HL-60 (cell line): Measurements from ENCODE around the gene CLIP4.

Experiments
- GABPA ChIP-seq: IDR thresholded peaks from 2 replicates; pipeline ENCODE4 v1.6.1; 2012; ENCODE audit warnings: low read depth
- POLR2AphosphoS5 ChIP-seq: IDR thresholded peaks from 2 replicates; pipeline ENCODE4 v1.6.1; 2012; ENCODE audit warnings: low read depth
- REST ChIP-seq: IDR thresholded peaks from 2 replicates; pipeline ENCODE4 v1.6.1; 2012; ENCODE audit warnings: low read depth; ENCODE audit not compliant: insufficient replicate concordance
- TF ChIP-seq, protein P1 (sequence below): IDR thresholded peaks from one replicate; pipeline ENCODE4 v1.5.1; 2011; ENCODE audit warnings: low read length, control low read depth, inconsistent platforms; ENCODE audit not compliant: insufficient read depth

GRCh38 chr2:29100564-29100963 lies 14.7 kb upstream of the CLIP4 start:
- TF ChIP-seq, protein P1, sequence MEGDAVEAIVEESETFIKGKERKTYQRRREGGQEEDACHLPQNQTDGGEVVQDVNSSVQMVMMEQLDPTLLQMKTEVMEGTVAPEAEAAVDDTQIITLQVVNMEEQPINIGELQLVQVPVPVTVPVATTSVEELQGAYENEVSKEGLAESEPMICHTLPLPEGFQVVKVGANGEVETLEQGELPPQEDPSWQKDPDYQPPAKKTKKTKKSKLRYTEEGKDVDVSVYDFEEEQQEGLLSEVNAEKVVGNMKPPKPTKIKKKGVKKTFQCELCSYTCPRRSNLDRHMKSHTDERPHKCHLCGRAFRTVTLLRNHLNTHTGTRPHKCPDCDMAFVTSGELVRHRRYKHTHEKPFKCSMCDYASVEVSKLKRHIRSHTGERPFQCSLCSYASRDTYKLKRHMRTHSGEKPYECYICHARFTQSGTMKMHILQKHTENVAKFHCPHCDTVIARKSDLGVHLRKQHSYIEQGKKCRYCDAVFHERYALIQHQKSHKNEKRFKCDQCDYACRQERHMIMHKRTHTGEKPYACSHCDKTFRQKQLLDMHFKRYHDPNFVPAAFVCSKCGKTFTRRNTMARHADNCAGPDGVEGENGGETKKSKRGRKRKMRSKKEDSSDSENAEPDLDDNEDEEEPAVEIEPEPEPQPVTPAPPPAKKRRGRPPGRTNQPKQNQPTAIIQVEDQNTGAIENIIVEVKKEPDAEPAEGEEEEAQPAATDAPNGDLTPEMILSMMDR, result no peak
- TF ChIP-seq REST, result no peak
- no peak for TF ChIP-seq POLR2AphosphoS5
- no peak for TF ChIP-seq GABPA
